HG03064 (cell line): ENCODE results near the gene PTTG1IP2.
"Not testable (repeated sequence)": the region's sequence is repeated elsewhere in the genome, so short reads cannot be mapped to it uniquely, and the experiment has no call there.

Experiments used
- ATAC-seq: cut with Tn5 transposase; IDR thresholded peaks from one replicate; pipeline ENCODE4 v1.9.1; 2021; ENCODE audit warnings: low read depth; ENCODE audit not compliant: unreplicated experiment

PTTG1IP2 gene

GRCh38 chr7:90469554-90469953, at the start of gene PTTG1IP2:
TSS of gene PTTG1IP2 (plus strand) at chr7:90469639. CDS start at chr7:90469787, 148 bp downstream.
- no peak for ATAC-seq

GRCh38 chr7:90421651-90422050, 47.8 kb upstream of the PTTG1IP2 start:
- no peak for ATAC-seq

GRCh38 chr7:90424720-90425119, 44.7 kb upstream of the PTTG1IP2 start:
- ATAC-seq, result peak; percentile 90

GRCh38 chr7:90425376-90425775, 44.1 kb upstream of the PTTG1IP2 start:
- no peak for ATAC-seq

- no peak for ATAC-seq
Observed at GRCh38 chr7:90430614-90431460, 38.6 kb upstream of the PTTG1IP2 start.

GRCh38 chr7:90432752-90433151, 36.7 kb upstream of the PTTG1IP2 start:
- ATAC-seq, result no peak

GRCh38 chr7:90433221-90433620, 36.2 kb upstream of the PTTG1IP2 start:
- no peak for ATAC-seq

- no peak for ATAC-seq
Observed at GRCh38 chr7:90445633-90446032, 23.8 kb upstream of the PTTG1IP2 start.

- no peak for ATAC-seq
Observed at GRCh38 chr7:90446137-90446899, 23.1 kb upstream of the PTTG1IP2 start.

GRCh38 chr7:90453259-90453891, 16.1 kb upstream of the PTTG1IP2 start:
- ATAC-seq, result no peak

GRCh38 chr7:90453931-90454330, 15.5 kb upstream of the PTTG1IP2 start:
- no peak for ATAC-seq

- ATAC-seq, result peak; percentile 85
Observed at GRCh38 chr7:90455163-90456030, 14.0 kb upstream of the PTTG1IP2 start.

GRCh38 chr7:90458104-90458503, 11.3 kb upstream of the PTTG1IP2 start:
- ATAC-seq, result no peak

- ATAC-seq, result no peak
Observed at GRCh38 chr7:90459888-90460287, 9.6 kb upstream of the PTTG1IP2 start.

GRCh38 chr7:90461219-90461618, 8.2 kb upstream of the PTTG1IP2 start:
- no peak for ATAC-seq

GRCh38 chr7:90463151-90463628, 6.2 kb upstream of the PTTG1IP2 start:
- not testable (repeated sequence) for ATAC-seq

- no peak for ATAC-seq
Observed at GRCh38 chr7:90465816-90466215, 3.6 kb upstream of the PTTG1IP2 start.

- no peak for ATAC-seq
Observed at GRCh38 chr7:90472805-90473540, 3.5 kb downstream of the PTTG1IP2 start.

- ATAC-seq, result no peak
Observed at GRCh38 chr7:90473814-90474213, 4.4 kb downstream of the PTTG1IP2 start.
